ENCODE results near the gene ICE2.
"Not testable (repeated sequence)": the region's sequence is repeated elsewhere in the genome, so short reads cannot be mapped to it uniquely, and the experiment has no call there.

ICE2 gene

GRCh38 chr15:60442031-60442650 lies 36.8 kb downstream of the ICE2 start:
- no peak for DNase-seq

GRCh38 chr15:60441331-60441730 lies 37.6 kb downstream of the ICE2 start:
- no peak for DNase-seq

GRCh38 chr15:60438646-60439045 lies 40.3 kb downstream of the ICE2 start:
- DNase-seq, result no peak

GRCh38 chr15:60428935-60429334 lies 50.0 kb downstream of the ICE2 start:
- DNase-seq, result no peak

- no peak for DNase-seq
These were observed 52.0 kb downstream of the ICE2 start for GRCh38 chr15:60426870-60427508.

GRCh38 chr15:60425461-60425860 lies 53.5 kb downstream of the ICE2 start:
- DNase-seq, result no peak

GRCh38 chr15:60424006-60424405 lies 54.9 kb downstream of the ICE2 start:
- no peak for DNase-seq

- DNase-seq, result no peak
These were observed 55.4 kb downstream of the ICE2 start for GRCh38 chr15:60423537-60423936.

- DNase-seq, result no peak
These were observed 57.4 kb downstream of the ICE2 start for GRCh38 chr15:60421544-60421943.

GRCh38 chr15:60420203-60420716 lies 58.7 kb downstream of the ICE2 start:
- DNase-seq, result no peak

- DNase-seq, result no peak
These were observed 59.2 kb downstream of the ICE2 start for GRCh38 chr15:60419753-60420152.

- no peak for DNase-seq
These were observed 60.8 kb downstream of the ICE2 start for GRCh38 chr15:60418096-60418495.

- DNase-seq, result no peak
These were observed 61.8 kb downstream of the ICE2 start for GRCh38 chr15:60417112-60417511.

- no peak for DNase-seq
These were observed 62.5 kb downstream of the ICE2 start for GRCh38 chr15:60416484-60416883.

- no peak for DNase-seq
These were observed 64.8 kb downstream of the ICE2 start for GRCh38 chr15:60414016-60414682.

- DNase-seq, result no peak
These were observed 65.6 kb downstream of the ICE2 start for GRCh38 chr15:60413231-60413824.

- DNase-seq, result not testable (repeated sequence)
These were observed 66.1 kb downstream of the ICE2 start for GRCh38 chr15:60412807-60413206.

- no peak for DNase-seq
These were observed 67.0 kb downstream of the ICE2 start for GRCh38 chr15:60411774-60412425.

- DNase-seq, result not testable (repeated sequence)
These were observed 68.6 kb downstream of the ICE2 start for GRCh38 chr15:60410350-60410749.

- DNase-seq, result no peak
These were observed 70.4 kb downstream of the ICE2 start for GRCh38 chr15:60408463-60408981.

GRCh38 chr15:60407415-60407805 lies 71.5 kb downstream of the ICE2 start:
- DNase-seq, result no peak

GRCh38 chr15:60406513-60407414 lies 72.2 kb downstream of the ICE2 start:
- no peak for DNase-seq
